HepG2 (cell line): ENCODE measurements around the gene CRYM. TPM values are rescaled to one million over a fixed set of nuclear protein-coding genes. Genes with fewer than 3 reads are reported as not detected.

Experiments used
- ATM ChIP-seq: fragments of 450-650 bp; IDR thresholded peaks from 2 replicates; pipeline ENCODE4 v1.7.1; 2017; ENCODE audit warnings: mild to moderate bottlenecking, borderline replicate concordance
- BORCS8-MEF2B ChIP-seq: sonication (generic); formaldehyde crosslinking; IDR thresholded peaks from 2 replicates; pipeline ENCODE4 v1.8.0; 2022; ENCODE audit warnings: mild to moderate bottlenecking, missing genetic modification reagents
- CC2D1A ChIP-seq: sonication (generic); formaldehyde crosslinking; IDR thresholded peaks from 2 replicates; pipeline ENCODE4 v1.8.1; 2023; ENCODE audit warnings: mild to moderate bottlenecking, missing genetic modification reagents
- CREBL2 ChIP-seq: sonication (generic); formaldehyde crosslinking; IDR thresholded peaks from 2 replicates; pipeline ENCODE4 v1.8.1; 2023; ENCODE audit warnings: missing genetic modification reagents, mild to moderate bottlenecking, borderline replicate concordance
- EED ChIP-seq: sonication (generic); formaldehyde crosslinking; IDR thresholded peaks from 2 replicates; pipeline ENCODE4 v1.5.0; 2020; ENCODE audit warnings: mild to moderate bottlenecking, missing genetic modification reagents
- EP300 ChIP-seq, 3 experiments: sonication (generic) in 1 of 3; formaldehyde crosslinking in 1 of 3; IDR thresholded peaks; 2 replicates each; pipeline versions ENCODE4 v1.5.1 to v1.6.1; 2011 to 2020; ENCODE audit warnings: low read depth in 2 of 3, low read length in 2 of 3, borderline replicate concordance in 1 of 3, improper control_type of control experiment in 1 of 3, mild to moderate bottlenecking in 1 of 3, missing genetic modification reagents in 1 of 3, moderate library complexity in 1 of 3
- HCFC1 ChIP-seq: fragments of 150-350 bp; IDR thresholded peaks from 2 replicates; pipeline ENCODE4 v1.6.1; 2014; ENCODE audit warnings: low read depth, low read length
- JARID2 ChIP-seq: sonication (generic); formaldehyde crosslinking; IDR thresholded peaks from 2 replicates; pipeline ENCODE4 v1.8.1; 2023; ENCODE audit warnings: missing genetic modification reagents, inconsistent platforms; ENCODE audit not compliant: insufficient replicate concordance
- NCOR1 ChIP-seq: fragments of 200-600 bp; sonication (generic); IDR thresholded peaks from 2 replicates; pipeline ENCODE4 v1.7.0; 2017; ENCODE audit warnings: antibody characterized with exemption, low read length, borderline replicate concordance
- NFRKB ChIP-seq: fragments of 450-650 bp; IDR thresholded peaks from 2 replicates; pipeline ENCODE4 v1.6.1; 2017
- PHF8 ChIP-seq: sonication (generic); formaldehyde crosslinking; IDR thresholded peaks from 2 replicates; pipeline ENCODE4 v1.5.0; 2020; ENCODE audit warnings: missing genetic modification reagents
- PRPF4 ChIP-seq: fragments of 200-400 bp; formaldehyde crosslinking; IDR thresholded peaks from 2 replicates; pipeline ENCODE4 v1.6.1; 2016; ENCODE audit warnings: low read length, low read depth; ENCODE audit not compliant: poor library complexity, severe bottlenecking
- RBAK ChIP-seq: sonication (generic); formaldehyde crosslinking; IDR thresholded peaks from 2 replicates; pipeline ENCODE4 v1.5.1; 2020; ENCODE audit warnings: mild to moderate bottlenecking, missing genetic modification reagents
- RELA ChIP-seq: sonication (generic); formaldehyde crosslinking; IDR thresholded peaks from 2 replicates; pipeline ENCODE4 v1.4.0; 2020; ENCODE audit warnings: missing genetic modification reagents
- SALL2 ChIP-seq: sonication (generic); formaldehyde crosslinking; IDR thresholded peaks from 2 replicates; pipeline ENCODE4 v1.8.1; 2023; ENCODE audit warnings: mild to moderate bottlenecking, missing genetic modification reagents, inconsistent platforms
- SMC3 ChIP-seq: IDR thresholded peaks from 2 replicates; pipeline ENCODE4 v1.6.1; 2011; ENCODE audit warnings: low read length, improper control_type of control experiment
- SOX13 ChIP-seq, 3 experiments: fragments of 450-650 bp in 1 of 3; sonication (generic) in 1 of 3; formaldehyde crosslinking in 1 of 3; IDR thresholded peaks in 2 of 3; conservative IDR thresholded peaks in 1 of 3; 2 replicates each; pipeline versions ENCODE4 v1.5.0 to v1.6.1; 2016 to 2020; ENCODE audit warnings: antibody characterized with exemption in 1 of 3, mild to moderate bottlenecking in 1 of 3, missing compliant biosample characterization in 1 of 3, missing genetic modification reagents in 1 of 3, moderate library complexity in 1 of 3
- XBP1 ChIP-seq: sonication (generic); formaldehyde crosslinking; IDR thresholded peaks from 2 replicates; pipeline ENCODE4 v1.5.0; 2020; ENCODE audit warnings: missing genetic modification reagents
- ZEB1 ChIP-seq: IDR thresholded peaks from 2 replicates; pipeline ENCODE4 v1.6.1; 2012; ENCODE audit warnings: mild to moderate bottlenecking, low read depth, inconsistent platforms; ENCODE audit not compliant: insufficient replicate concordance
- ZFP62 ChIP-seq: sonication (generic); formaldehyde crosslinking; IDR thresholded peaks from 2 replicates; pipeline ENCODE4 v1.4.0; 2020; ENCODE audit warnings: missing genetic modification reagents
- ZKSCAN5 ChIP-seq: sonication (generic); formaldehyde crosslinking; IDR thresholded peaks from 2 replicates; pipeline ENCODE4 v1.5.1; 2020; ENCODE audit warnings: mild to moderate bottlenecking, missing genetic modification reagents
- ZNF337 ChIP-seq: sonication (generic); formaldehyde crosslinking; IDR thresholded peaks from 2 replicates; pipeline ENCODE4 v1.5.1; 2020; ENCODE audit warnings: missing genetic modification reagents, low read depth, mild to moderate bottlenecking, borderline replicate concordance
- ZNF354B ChIP-seq: sonication (generic); formaldehyde crosslinking; IDR thresholded peaks from 2 replicates; pipeline ENCODE4 v1.8.0; 2022; ENCODE audit warnings: mild to moderate bottlenecking, missing genetic modification reagents
- ZNF430 ChIP-seq: sonication (generic); formaldehyde crosslinking; IDR thresholded peaks from 2 replicates; pipeline ENCODE4 v1.9.0; 2021; ENCODE audit warnings: mild to moderate bottlenecking, missing genetic modification reagents
- ZNF446 ChIP-seq: sonication (generic); formaldehyde crosslinking; IDR thresholded peaks from 2 replicates; pipeline ENCODE4 v1.5.0; 2020; ENCODE audit warnings: mild to moderate bottlenecking, missing genetic modification reagents
- ZNF703 ChIP-seq: sonication (generic); formaldehyde crosslinking; IDR thresholded peaks from 2 replicates; pipeline ENCODE4 v1.5.1; 2020; ENCODE audit warnings: missing genetic modification reagents, mild to moderate bottlenecking, moderate library complexity, borderline replicate concordance
- ZNF781 ChIP-seq: sonication (generic); formaldehyde crosslinking; IDR thresholded peaks from 2 replicates; pipeline ENCODE4 v1.5.1; 2020; ENCODE audit warnings: borderline replicate concordance, mild to moderate bottlenecking, missing genetic modification reagents; ENCODE audit errors: not compliant biosample characterization
- polyA plus RNA-seq, 8 experiments: library from polyadenylated mRNA; depleted of rRNA in 3 of 8; stranded (reverse) in 7 of 8; unstranded in 1 of 8; fragments of >200 nt; fragmentation: Illumina TruSeq in 4 of 8; extraction: Trizol in 4 of 8; gene quantifications; 2 replicates each; pipeline versions ENCODE4 v1.2.1 to v1.2.3, GENCODE V29; 2011 to 2016; ENCODE audit warnings: low read depth in 4 of 8, missing spikeins in 1 of 8, mixed read lengths in 1 of 8; ENCODE audit not compliant: insufficient read depth in 1 of 8
- total RNA-seq, 5 experiments: library from RNA; depleted of rRNA; stranded (reverse); fragments of >200 nt; fragmentation: Illumina TruSeq; extraction: Trizol; gene quantifications; 2 replicates each; pipeline ENCODE4 v1.2.3, GENCODE V29; 2016; ENCODE audit warnings: low read depth in 1 of 5
- TF ChIP-seq, protein P1 (sequence below): sonication (generic); formaldehyde crosslinking; IDR thresholded peaks from 2 replicates; pipeline ENCODE4 v1.8.1; 2023; ENCODE audit warnings: mild to moderate bottlenecking, inconsistent platforms, moderate library complexity, missing genetic modification reagents, borderline replicate concordance
- TF ChIP-seq, protein P2 (sequence below), 2 experiments: fragments of 450-650 bp in 1 of 2; sonication (generic) in 1 of 2; formaldehyde crosslinking; IDR thresholded peaks; 2 replicates each; pipeline versions ENCODE4 v1.5.0 to v1.8.0; 2020 to 2022; ENCODE audit warnings: mild to moderate bottlenecking in 1 of 2, missing genetic modification reagents in 1 of 2

Gene CRYM
- total and polyA plus RNA-seq, 2 of the 13 experiments (the other 11 are each of a cell fraction or from before 2014, with no cell fraction given) = 1.9 to 2.2 TPM

GRCh38 chr16:21283521-21284289, 5.6 kb upstream of the CRYM start (continued):
- TF ChIP-seq ZNF703 (CRISPR knock-in tag) (no peak), PRPF4 (no peak), ZFP62 (CRISPR knock-in tag) (no peak), ZNF430 (CRISPR knock-in tag) (no peak), EED (CRISPR knock-in tag) (peak; percentile 87; the same call in 1 of the 2 replicates), PHF8 (peak; percentile 62), SOX13 (IDR thresholded peaks at IDR 0.05) (no peak), SOX13 (CRISPR knock-in tag; conservative IDR thresholded peaks at IDR 0.05 in 1 of 2, IDR thresholded peaks at IDR 0.05 in 1 of 2) (no peak), ZKSCAN5 (CRISPR knock-in tag) (no peak), NFRKB (no peak), ZNF781 (CRISPR knock-in tag) (no peak), SALL2 (CRISPR knock-in tag) (peak; percentile 58; the same call in 1 of the 2 replicates), JARID2 (CRISPR knock-in tag) (no peak), RBAK (CRISPR knock-in tag) (no peak), ZNF446 (CRISPR knock-in tag) (0 out of 2 replicates have a peak, but pooled peaks have one; percentile 32), XBP1 (CRISPR knock-in tag) (no peak), SMC3 (peak; percentile 39; the same call in 1 of the 2 replicates), NCOR1 (no peak), CC2D1A (no peak), BORCS8-MEF2B (CRISPR knock-in tag) (peak; percentile 56; the same call in 1 of the 2 replicates), ZNF354B (CRISPR knock-in tag) (0 out of 2 replicates have a peak, but pooled peaks have one; percentile 45), ATM (no peak), ZNF337 (no peak), HCFC1 (no peak), ZEB1 (no peak), CREBL2 (CRISPR knock-in tag) (no peak), EP300 (IDR thresholded peaks at IDR 0.05; ENCODE audit: low read depth in 2 of 2, low read length in 2 of 2) (no peak), EP300 (CRISPR knock-in tag; IDR thresholded peaks at IDR 0.05; ENCODE audit: borderline replicate concordance) (no peak), RELA (CRISPR knock-in tag) (no peak)
- TF ChIP-seq, protein P1, sequence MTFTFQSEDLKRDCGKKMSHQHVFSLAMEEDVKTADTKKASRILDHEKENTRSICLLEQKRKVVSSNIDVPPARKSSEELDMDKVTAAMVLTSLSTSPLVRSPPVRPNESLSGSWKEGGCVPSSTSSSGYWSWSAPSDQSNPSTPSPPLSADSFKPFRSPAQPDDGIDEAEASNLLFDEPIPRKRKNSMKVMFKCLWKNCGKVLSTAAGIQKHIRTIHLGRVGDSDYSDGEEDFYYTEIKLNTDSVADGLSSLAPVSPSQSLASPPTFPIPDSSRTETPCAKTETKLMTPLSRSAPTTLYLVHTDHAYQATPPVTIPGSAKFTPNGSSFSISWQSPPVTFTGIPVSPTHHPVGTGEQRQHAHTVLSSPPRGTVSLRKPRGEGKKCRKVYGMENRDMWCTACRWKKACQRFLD (CRISPR knock-in tag) = no peak
- TF ChIP-seq, protein P2, sequence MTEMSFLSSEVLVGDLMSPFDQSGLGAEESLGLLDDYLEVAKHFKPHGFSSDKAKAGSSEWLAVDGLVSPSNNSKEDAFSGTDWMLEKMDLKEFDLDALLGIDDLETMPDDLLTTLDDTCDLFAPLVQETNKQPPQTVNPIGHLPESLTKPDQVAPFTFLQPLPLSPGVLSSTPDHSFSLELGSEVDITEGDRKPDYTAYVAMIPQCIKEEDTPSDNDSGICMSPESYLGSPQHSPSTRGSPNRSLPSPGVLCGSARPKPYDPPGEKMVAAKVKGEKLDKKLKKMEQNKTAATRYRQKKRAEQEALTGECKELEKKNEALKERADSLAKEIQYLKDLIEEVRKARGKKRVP (CRISPR knock-in tag; IDR thresholded peaks at IDR 0.05) = no peak
